A549 treated with ZK216348 at 1 μM for 4 hours (cell line): ENCODE data around the gene SPATA13. TPM values are rescaled to one million over a fixed set of nuclear protein-coding genes. Genes with fewer than 3 reads are reported as not detected.

Experiments
- total RNA-seq: library from RNA; stranded (reverse); fragments of 200-300 nt; extraction: Qiagen RNA extraction; gene quantifications from 5 replicates; pipeline ENCODE4 v1.2.3, GENCODE V29; 2022; ENCODE audit warnings: low read depth

Gene SPATA13
- total RNA-seq, result 4.6 to 9.6 TPM (median 6.0 TPM) in 5 replicates

GRCh38 chr13:24160458-24161009 lies at the start of gene SPATA13:
SPATA13 (plus strand) TSS chr13:24160720; CDS start chr13:24222930, 62,210 bp downstream.

GRCh38 chr13:24309300-24309699 lies 148.8 kb downstream of the SPATA13 start, which contains the start of gene C1QTNF9:
C1QTNF9 (plus strand) TSS chr13:24309580; CDS start chr13:24316004, 6,424 bp downstream.

Other genes with a start within 250 kb of the SPATA13 start
- gene C1QTNF9, start 148.9 kb downstream of the SPATA13 start, total RNA-seq, result not detected in 5 replicates